Body of pancreas (tissue), 4 donors: Measurements from ENCODE around the gene PKLR. TPM values are rescaled to one million over a fixed set of nuclear protein-coding genes. Genes with fewer than 3 reads are reported as not detected.

Experiments used
- ATAC-seq: fragments of 150-250 bp; one replicate; pipeline ENCODE4 v1.9.1; 2016
- DNase-seq, 4 donors: peaks; one replicate each; pipeline ENCODE4 v3.0.0-alpha.2; 2019
- H3K27ac ChIP-seq, 4 donors: fragments of 200-600 bp; sonication (generic); 1 replicate in 3 of 4; 2 replicates in 1 of 4; pipeline versions ENCODE4 v1.5.1 to v1.6.1; 2016 to 2019; ENCODE audit warnings: mild to moderate bottlenecking in 1 of 4, mixed read lengths in 1 of 4, moderate library complexity in 1 of 4
- H3K27me3 ChIP-seq, 2 donors: fragments of 200-600 bp; sonication (generic); one replicate each; pipeline ENCODE4 v1.6.0; 2016; ENCODE audit warnings: mild to moderate bottlenecking in 1 of 2
- H3K36me3 ChIP-seq, 2 donors: fragments of 200-600 bp; sonication (generic); replicated peaks in 1 of 2; 2 replicates each; pipeline ENCODE4 v1.5.1; 2016; ENCODE audit warnings: low read depth in 2 of 2; ENCODE audit not compliant: insufficient read depth in 1 of 2
- H3K4me1 ChIP-seq: fragments of 200-600 bp; sonication (generic); one replicate; pipeline ENCODE4 v1.6.0; 2016
- H3K4me3 ChIP-seq, 2 donors: fragments of 200-600 bp; sonication (generic); 1 replicate in 1 of 2; 2 replicates in 1 of 2; pipeline ENCODE4 v1.5.1; 2016 to 2019
- H3K9me3 ChIP-seq, 3 donors: fragments of 200-600 bp; sonication (generic); 1 replicate in 2 of 3; 2 replicates in 1 of 3; pipeline ENCODE4 v1.5.1; 2016
- CTCF ChIP-seq, 7 experiments: fragments of 450-650 bp in 4 of 7; fragments of 200-600 bp in 3 of 7; sonication (generic) in 3 of 7; IDR thresholded peaks; one replicate each; pipeline ENCODE4 v1.5.1; 2016 to 2019; ENCODE audit warnings: antibody characterized with exemption in 7 of 7
- POLR2A ChIP-seq, 3 donors: fragments of 450-650 bp; IDR thresholded peaks; one replicate each; pipeline ENCODE4 v1.6.1; 2016; ENCODE audit warnings: antibody characterized with exemption in 3 of 3, mild to moderate bottlenecking in 2 of 3
- WGBS, 2 donors: methylation state at CpG; one replicate each; pipeline ENCODE4 v1.1.5; 2017; 5-methylcytosine and 5-hydroxymethylcytosine counted together
- intact Hi-C: fragments of 100-400 bp; cut with DNase I; formaldehyde crosslinking; loops from one replicate; pipeline ENCODE4 v1.15.1; 2023
- total RNA-seq, 2 donors: library from RNA; depleted of rRNA; stranded (reverse); fragments of >200 nt; gene quantifications; one replicate each; pipeline ENCODE4 v1.1.0, GENCODE V29; 2016

PKLR gene
- total RNA-seq, 2 donors from 2014 or later = not detected

- H3K4me1 ChIP-seq = peaks cover 31% of the 10 kb centered on the region
- WGBS, 2 donors = 0 to 2% methylated on average over 5 to 11 of the region's 11 CpGs
- intact Hi-C loops = no loop called here
- TF ChIP-seq CTCF (IDR thresholded peaks at IDR 0.05) (no peak), POLR2A (IDR thresholded peaks at IDR 0.05) (no peak)
- H3K9me3 ChIP-seq = no peaks in the 10 kb centered on the region
- no peak for ATAC-seq
- no peaks in the 10 kb centered on the region for H3K36me3 ChIP-seq
- peak; percentile 32 to 73 (median 58) for DNase-seq
- H3K27me3 ChIP-seq = no peaks in the 10 kb centered on the region
- H3K27ac ChIP-seq = peak overlapping the region; percentile 60 to 94 (median 86)
- peak overlapping the region; percentile 16 to 48 for H3K4me3 ChIP-seq
Observed at GRCh38 chr1:155309423-155310021, 8.3 kb upstream of the PKLR start.

- Histone ChIP-seq H3K4me1 (peaks cover 31% of the 10 kb centered on the region), H3K27ac (peak within 1 kb of the TSS; percentile 60 to 94 (median 86)), H3K9me3 (no peaks in the 10 kb centered on the region), H3K36me3 (no peaks in the 10 kb centered on the region), H3K4me3 (peak within 1 kb of the TSS; percentile 16 to 48), H3K27me3 (no peaks in the 10 kb centered on the region)
- DNase-seq (peak; percentile 98 to 99 (median 99)), ATAC-seq (peak; percentile 99)
- intact Hi-C loops = no loop called here
- TF ChIP-seq POLR2A (IDR thresholded peaks at IDR 0.05) (peak; percentile 43 to 79 (median 79)), CTCF (IDR thresholded peaks at IDR 0.05) (peak in 3 of 7 experiments; percentile 31 to 48 (median 42))
- 0% methylated on average over 11 to 51 of the region's 51 CpGs for WGBS, 2 donors
Observed at GRCh38 chr1:155308493-155309422, 7.5 kb upstream of the PKLR start, which contains the start of gene FDPS. Gene FDPS (plus strand): TSS chr1:155308866. CDS start chr1:155309790, 924 bp downstream.

- no peaks in the 10 kb centered on the region for H3K36me3 ChIP-seq
- peak overlapping the region in 1 of 4 donors; percentile 94 for H3K27ac ChIP-seq
- no peak overlapping the region for H3K4me3 ChIP-seq
- ATAC-seq (no peak), DNase-seq (peak in 1 of 4 donors; percentile 14)
- TF ChIP-seq POLR2A (IDR thresholded peaks at IDR 0.05) (no peak), CTCF (IDR thresholded peaks at IDR 0.05) (peak in 2 of 7 experiments; percentile 11 to 15)
- intact Hi-C loops = no loop called here
- WGBS, 2 donors = 45 to 69% methylated on average over 6 of the region's 6 CpGs
- peaks cover 31% of the 10 kb centered on the region for H3K4me1 ChIP-seq
- no peaks in the 10 kb centered on the region for H3K9me3 ChIP-seq
- H3K27me3 ChIP-seq = no peaks in the 10 kb centered on the region
Observed at GRCh38 chr1:155307247-155307740, 6.1 kb upstream of the PKLR start.

GRCh38 chr1:155305881-155306391 lies 4.7 kb upstream of the PKLR start:
- peaks cover 25% of the 10 kb centered on the region for H3K4me1 ChIP-seq
- ATAC-seq = no peak
- no peak overlapping the region for H3K4me3 ChIP-seq
- H3K9me3 ChIP-seq = no peaks in the 10 kb centered on the region
- H3K27ac ChIP-seq = no peak overlapping the region
- peak in 2 of 4 donors; percentile 25 to 29 for DNase-seq
- intact Hi-C loops = no loop called here
- 55 to 75% methylated on average over 3 to 7 of the region's 7 CpGs for WGBS, 2 donors
- TF ChIP-seq POLR2A (IDR thresholded peaks at IDR 0.05) (no peak), CTCF (IDR thresholded peaks at IDR 0.05) (no peak)
- H3K27me3 ChIP-seq = no peaks in the 10 kb centered on the region
- no peaks in the 10 kb centered on the region for H3K36me3 ChIP-seq
